NCI-H146 (cell line): ENCODE measurements around the gene KRI1.
"Not testable (repeated sequence)": the region's sequence is repeated elsewhere in the genome, so short reads cannot be mapped to it uniquely, and the experiment has no call there.

ENCODE experiments used
- DNase-seq: peaks from one replicate; lab custom pipeline; 2025; lab: John Stamatoyannopoulos, UW

The KRI1 gene

GRCh38 chr19:10550336-10550735, 15.5 kb downstream of the KRI1 start:
- no peak for DNase-seq

DNA sequence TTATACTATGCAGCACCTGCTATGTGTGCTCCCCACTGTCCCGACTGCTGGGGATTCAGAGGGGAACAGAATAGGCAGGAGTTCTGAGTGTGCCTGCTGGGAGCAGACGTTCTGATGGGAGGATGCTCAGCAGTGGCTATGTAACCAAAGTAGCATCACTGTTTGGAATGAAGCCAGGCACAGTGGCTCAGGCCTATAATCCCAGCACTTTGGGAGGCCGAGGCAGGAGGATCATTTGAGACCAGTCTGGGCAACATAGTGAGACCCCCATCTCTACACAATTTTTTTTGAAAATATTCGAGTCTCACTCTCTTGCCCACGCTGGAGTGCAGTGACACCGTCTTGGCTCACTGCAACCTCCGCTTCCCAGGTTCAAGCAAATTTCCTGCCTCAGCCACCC, 16.1 kb downstream of the KRI1 start:
- DNase-seq, result no peak

DNA sequence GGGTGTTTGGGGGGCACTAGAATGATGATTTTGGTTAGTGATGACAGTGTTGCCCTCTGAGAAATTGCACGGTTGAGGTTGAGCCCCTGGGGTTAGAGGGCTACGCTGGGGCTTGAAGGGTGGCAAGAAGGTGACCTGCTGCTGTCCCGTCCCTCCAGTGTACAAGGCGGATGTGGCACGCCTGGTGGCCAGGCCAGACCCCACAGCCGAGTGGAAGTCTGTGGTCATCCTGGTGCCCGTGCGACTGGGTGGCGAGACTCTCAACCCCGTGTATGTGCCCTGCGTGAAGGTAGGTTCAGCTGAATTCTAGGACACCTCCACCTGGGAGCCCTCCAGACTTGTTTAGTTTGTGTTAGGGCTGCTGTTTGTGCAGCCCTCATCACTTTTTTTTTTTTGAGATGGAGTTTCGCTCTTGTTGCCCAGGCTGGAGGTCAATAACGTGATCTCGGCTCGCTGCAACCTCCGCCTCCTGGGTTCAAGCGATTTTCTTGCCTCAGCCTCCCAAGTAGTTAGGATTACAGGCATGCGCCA, 17.0 kb downstream of the KRI1 start:
- DNase-seq, result no peak

DNA sequence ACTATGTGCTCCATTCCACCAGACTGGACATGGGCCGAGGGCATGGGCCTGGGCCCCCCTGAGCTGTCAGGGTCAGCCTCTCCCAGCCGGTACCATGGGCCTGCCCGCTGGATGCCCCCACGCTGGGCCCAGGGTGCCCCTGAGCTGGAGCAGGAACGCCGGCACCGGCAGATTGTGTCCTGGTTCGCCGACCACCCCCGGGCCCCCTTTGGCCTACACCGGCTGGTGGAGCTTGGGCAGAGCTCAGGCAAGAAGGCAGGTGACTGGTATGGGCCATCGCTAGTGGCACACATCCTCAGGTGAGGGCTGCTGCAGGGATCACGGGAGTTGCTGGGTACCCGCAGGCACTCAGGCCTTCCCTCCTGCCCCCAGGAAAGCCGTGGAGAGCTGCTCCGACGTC, 19.0 kb downstream of the KRI1 start:
- no peak for DNase-seq

- no peak for DNase-seq
Observed at GRCh38 chr19:10544753-10545251, 21.0 kb downstream of the KRI1 start.

- DNase-seq, result peak; percentile 39
Observed at GRCh38 chr19:10544242-10544752, 21.5 kb downstream of the KRI1 start.

GRCh38 chr19:10543420-10544241, 22.2 kb downstream of the KRI1 start, which contains the start of gene ATG4D:
ATG4D (plus strand) TSS chr19:10543904; CDS start chr19:10544091, 187 bp downstream.
- DNase-seq, result peak; percentile 98

- no peak for DNase-seq
Observed at GRCh38 chr19:10543059-10543419, 22.8 kb downstream of the KRI1 start.

- not testable (repeated sequence) for DNase-seq
Observed at GRCh38 chr19:10539016-10539415, 26.8 kb downstream of the KRI1 start.

- no peak for DNase-seq
Observed at GRCh38 chr19:10538204-10538983, 27.4 kb downstream of the KRI1 start.

DNA sequence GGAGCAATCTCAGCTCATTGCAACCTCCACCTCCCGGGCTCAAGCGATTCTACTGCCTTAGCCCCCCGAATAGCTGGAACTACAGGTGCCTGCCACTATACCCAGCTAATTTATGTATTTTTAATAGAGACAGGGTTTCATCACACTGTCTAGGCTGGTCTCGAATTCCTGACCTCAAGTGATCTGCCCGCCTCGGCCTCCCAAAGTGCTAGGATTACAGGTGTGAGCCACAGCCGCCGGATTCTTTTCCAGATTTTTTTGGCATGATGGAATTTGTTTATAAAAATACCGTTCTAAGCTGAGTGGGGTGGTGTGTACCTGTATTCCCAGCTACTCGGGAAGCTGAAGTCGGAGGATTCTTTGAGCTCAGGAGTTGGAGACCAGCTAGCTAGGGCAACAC, 28.1 kb downstream of the KRI1 start:
- DNase-seq, result no peak

DNA sequence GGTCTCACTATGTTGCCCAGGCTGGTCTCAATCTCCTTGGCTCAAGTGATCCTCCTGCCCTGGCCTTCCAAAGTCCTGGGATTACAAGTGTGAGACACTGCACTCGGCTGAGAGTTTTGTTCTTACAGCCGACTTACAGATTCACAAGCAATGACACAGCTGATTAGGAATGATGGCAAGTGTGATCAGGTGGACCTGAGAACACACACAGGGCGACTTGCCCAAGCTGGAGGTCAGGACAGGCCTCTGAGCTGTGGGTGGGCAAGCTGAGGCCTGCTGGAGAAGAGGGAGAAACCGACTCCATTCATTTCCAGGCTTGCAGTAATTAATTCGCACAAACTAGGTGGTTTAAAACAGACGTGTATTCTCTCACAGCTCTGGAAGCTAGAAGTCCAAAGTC, 30.2 kb downstream of the KRI1 start:
- DNase-seq, result no peak

GRCh38 chr19:10533646-10534386, 32.0 kb downstream of the KRI1 start:
- no peak for DNase-seq

GRCh38 chr19:10532457-10532856, 33.4 kb downstream of the KRI1 start:
- no peak for DNase-seq

GRCh38 chr19:10526887-10527286, 38.9 kb downstream of the KRI1 start:
- DNase-seq, result not testable (repeated sequence)

- no peak for DNase-seq
Observed at GRCh38 chr19:10525636-10526035, 40.2 kb downstream of the KRI1 start.

DNA sequence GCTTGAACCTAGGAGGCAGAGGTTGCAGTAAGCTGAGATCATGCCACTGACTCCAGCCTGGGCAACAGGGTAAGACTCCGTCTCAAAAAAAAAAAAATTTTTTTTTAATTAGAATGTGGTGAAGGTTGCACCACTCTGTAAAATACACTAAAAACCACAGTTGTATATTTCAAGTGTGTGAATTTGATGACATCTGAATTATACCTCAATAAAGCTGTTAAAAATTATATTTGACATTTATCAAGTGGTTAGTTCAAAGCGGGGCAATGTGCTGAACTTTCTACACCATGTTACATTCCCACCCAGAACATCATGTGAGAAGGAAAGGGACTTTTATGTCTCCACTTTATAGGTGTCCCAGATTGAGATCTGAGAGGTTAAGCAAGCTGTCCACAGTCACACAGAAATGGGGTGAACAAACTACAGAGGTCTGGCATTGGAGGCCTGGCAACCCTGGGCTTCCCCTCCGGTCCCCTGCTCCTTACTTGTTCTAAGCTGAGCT, 42.6 kb downstream of the KRI1 start:
- DNase-seq, result no peak

- DNase-seq, result no peak
Observed at GRCh38 chr19:10521461-10522171, 44.2 kb downstream of the KRI1 start.

- peak; percentile 15 for DNase-seq
Observed at GRCh38 chr19:10520652-10521318, 45.0 kb downstream of the KRI1 start.

DNA sequence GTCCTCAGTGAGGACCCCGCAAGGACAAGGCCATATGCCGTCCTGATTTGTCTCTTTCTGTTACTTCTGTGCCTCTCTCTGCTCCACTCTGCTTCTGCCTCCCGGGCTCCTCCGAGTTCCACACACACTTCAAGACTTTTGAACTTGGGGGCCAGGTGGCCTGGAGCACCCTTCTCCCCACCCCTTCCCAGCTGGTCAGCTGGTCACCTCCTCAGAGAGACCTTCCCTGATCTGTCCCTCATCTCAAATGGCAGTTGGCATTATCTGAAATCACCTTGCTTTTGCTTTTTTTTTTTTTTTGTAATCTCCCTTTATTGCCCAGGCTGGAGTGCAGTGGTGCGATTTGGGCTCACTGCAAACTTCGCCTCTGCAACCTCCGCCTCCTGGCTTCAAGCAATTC, 46.4 kb downstream of the KRI1 start:
- DNase-seq, result no peak
